ENCODE results near the gene ASCC1. TPM values are rescaled to one million over a fixed set of nuclear protein-coding genes. Genes with fewer than 3 reads are reported as not detected.

ASCC1 gene
- total and polyA plus RNA-seq, 2 of the 13 experiments (the other 11 are each of a cell fraction or from before 2014, with no cell fraction given), result 21.6 to 30.1 TPM

DNA sequence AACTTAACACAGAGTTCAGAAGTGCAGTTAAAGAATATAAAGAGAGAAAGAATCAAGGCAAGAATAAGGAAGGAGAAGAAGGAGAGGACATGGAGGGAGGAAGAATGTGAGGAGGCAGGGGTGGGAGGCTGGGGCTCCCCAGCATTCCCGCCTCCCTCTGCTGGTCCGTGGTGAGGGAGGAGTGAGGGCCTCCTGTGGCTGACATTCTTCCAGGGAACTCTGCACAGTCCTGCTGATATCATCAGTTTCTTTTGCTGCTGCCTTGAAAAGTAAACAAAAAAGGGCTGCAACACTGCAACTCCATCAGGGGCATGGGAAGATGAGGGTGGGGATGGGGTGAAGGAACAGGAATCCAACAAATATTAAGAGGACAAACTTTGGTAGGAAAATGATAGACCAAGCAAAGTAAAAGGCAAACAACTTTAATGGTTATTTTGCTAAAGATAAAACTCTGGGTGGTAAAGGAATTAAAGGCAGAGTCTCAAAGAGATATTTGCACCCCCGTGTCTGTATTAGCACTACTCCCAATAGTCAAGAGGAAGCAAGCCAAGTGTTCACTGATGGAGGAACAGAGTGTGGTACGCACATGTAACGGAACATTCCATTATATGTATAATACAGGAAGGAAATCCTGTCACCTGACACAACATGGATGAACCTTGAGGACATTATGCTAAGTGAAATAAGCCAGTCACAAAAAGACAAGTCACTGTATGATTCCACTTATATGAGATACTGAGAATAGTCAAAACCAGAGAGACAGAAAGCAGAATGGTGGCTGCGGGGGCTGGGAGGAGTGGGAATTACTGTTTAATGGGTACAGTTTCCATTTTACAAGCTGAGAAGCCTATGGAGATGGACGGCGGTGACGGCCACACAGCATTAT is 119.7 kb downstream of the ASCC1 start (continued):
- TF ChIP-seq AHR (CRISPR knock-in tag; IDR thresholded peaks at IDR 0.05), result no peak
- no peak for TF ChIP-seq THAP7 (CRISPR knock-in tag; IDR thresholded peaks at IDR 0.05)
- TF ChIP-seq ZMYM2 (CRISPR knock-in tag; IDR thresholded peaks at IDR 0.05), result no peak
- TF ChIP-seq HHEX (CRISPR knock-in tag; IDR thresholded peaks at IDR 0.05), result no peak
- no peak for TF ChIP-seq ZNF549 (CRISPR knock-in tag; IDR thresholded peaks at IDR 0.05)
- TF ChIP-seq, protein P1, sequence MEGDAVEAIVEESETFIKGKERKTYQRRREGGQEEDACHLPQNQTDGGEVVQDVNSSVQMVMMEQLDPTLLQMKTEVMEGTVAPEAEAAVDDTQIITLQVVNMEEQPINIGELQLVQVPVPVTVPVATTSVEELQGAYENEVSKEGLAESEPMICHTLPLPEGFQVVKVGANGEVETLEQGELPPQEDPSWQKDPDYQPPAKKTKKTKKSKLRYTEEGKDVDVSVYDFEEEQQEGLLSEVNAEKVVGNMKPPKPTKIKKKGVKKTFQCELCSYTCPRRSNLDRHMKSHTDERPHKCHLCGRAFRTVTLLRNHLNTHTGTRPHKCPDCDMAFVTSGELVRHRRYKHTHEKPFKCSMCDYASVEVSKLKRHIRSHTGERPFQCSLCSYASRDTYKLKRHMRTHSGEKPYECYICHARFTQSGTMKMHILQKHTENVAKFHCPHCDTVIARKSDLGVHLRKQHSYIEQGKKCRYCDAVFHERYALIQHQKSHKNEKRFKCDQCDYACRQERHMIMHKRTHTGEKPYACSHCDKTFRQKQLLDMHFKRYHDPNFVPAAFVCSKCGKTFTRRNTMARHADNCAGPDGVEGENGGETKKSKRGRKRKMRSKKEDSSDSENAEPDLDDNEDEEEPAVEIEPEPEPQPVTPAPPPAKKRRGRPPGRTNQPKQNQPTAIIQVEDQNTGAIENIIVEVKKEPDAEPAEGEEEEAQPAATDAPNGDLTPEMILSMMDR (CRISPR knock-in tag; IDR thresholded peaks at IDR 0.05), result peak; percentile 58
- no peak for TF ChIP-seq ZNF878 (CRISPR knock-in tag; IDR thresholded peaks at IDR 0.05)
- no peak; the same call in 1 of the 2 replicates for TF ChIP-seq ZNF331 (CRISPR knock-in tag; IDR thresholded peaks at IDR 0.05)
- TF ChIP-seq SOX5 (CRISPR knock-in tag; IDR thresholded peaks at IDR 0.05; ENCODE audit: borderline replicate concordance), result peak; percentile 30; the same call in 1 of the 2 replicates
- no peak for TF ChIP-seq ZBTB7A (CRISPR knock-in tag; IDR thresholded peaks at IDR 0.05)
- TF ChIP-seq ZNF362 (CRISPR knock-in tag; IDR thresholded peaks at IDR 0.05; ENCODE audit: borderline replicate concordance), result no peak
- TF ChIP-seq, protein P2, sequence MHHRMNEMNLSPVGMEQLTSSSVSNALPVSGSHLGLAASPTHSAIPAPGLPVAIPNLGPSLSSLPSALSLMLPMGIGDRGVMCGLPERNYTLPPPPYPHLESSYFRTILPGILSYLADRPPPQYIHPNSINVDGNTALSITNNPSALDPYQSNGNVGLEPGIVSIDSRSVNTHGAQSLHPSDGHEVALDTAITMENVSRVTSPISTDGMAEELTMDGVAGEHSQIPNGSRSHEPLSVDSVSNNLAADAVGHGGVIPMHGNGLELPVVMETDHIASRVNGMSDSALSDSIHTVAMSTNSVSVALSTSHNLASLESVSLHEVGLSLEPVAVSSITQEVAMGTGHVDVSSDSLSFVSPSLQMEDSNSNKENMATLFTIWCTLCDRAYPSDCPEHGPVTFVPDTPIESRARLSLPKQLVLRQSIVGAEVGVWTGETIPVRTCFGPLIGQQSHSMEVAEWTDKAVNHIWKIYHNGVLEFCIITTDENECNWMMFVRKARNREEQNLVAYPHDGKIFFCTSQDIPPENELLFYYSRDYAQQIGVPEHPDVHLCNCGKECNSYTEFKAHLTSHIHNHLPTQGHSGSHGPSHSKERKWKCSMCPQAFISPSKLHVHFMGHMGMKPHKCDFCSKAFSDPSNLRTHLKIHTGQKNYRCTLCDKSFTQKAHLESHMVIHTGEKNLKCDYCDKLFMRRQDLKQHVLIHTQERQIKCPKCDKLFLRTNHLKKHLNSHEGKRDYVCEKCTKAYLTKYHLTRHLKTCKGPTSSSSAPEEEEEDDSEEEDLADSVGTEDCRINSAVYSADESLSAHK (CRISPR knock-in tag; IDR thresholded peaks at IDR 0.05; ENCODE audit: borderline replicate concordance), result no peak
- no peak for TF ChIP-seq HOXA9 (CRISPR knock-in tag; IDR thresholded peaks at IDR 0.05; ENCODE audit: borderline replicate concordance)
- TF ChIP-seq, protein P3, sequence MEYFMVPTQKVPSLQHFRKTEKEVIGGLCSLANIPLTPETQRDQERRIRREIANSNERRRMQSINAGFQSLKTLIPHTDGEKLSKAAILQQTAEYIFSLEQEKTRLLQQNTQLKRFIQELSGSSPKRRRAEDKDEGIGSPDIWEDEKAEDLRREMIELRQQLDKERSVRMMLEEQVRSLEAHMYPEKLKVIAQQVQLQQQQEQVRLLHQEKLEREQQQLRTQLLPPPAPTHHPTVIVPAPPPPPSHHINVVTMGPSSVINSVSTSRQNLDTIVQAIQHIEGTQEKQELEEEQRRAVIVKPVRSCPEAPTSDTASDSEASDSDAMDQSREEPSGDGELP (IDR thresholded peaks at IDR 0.05; ENCODE audit: borderline replicate concordance, low read depth), result no peak
- no peak for TF ChIP-seq ZNF850 (CRISPR knock-in tag; conservative IDR thresholded peaks at IDR 0.05)
- 0 out of 2 replicates have a peak, but pooled peaks have one; percentile 23 for TF ChIP-seq ZFX (CRISPR knock-in tag; IDR thresholded peaks at IDR 0.05; ENCODE audit: low read depth)
- peak; percentile 29; the same call in 1 of the 2 replicates for TF ChIP-seq HNF4A (CRISPR knock-in tag; IDR thresholded peaks at IDR 0.05)
- no peak for TF ChIP-seq ARHGAP35 (CRISPR knock-in tag; IDR thresholded peaks at IDR 0.05; ENCODE audit: borderline replicate concordance)
- TF ChIP-seq ZNF841 (CRISPR knock-in tag; IDR thresholded peaks at IDR 0.05; ENCODE audit: borderline replicate concordance), result no peak
- TF ChIP-seq JDP2 (CRISPR knock-in tag; IDR thresholded peaks at IDR 0.05; ENCODE audit: borderline replicate concordance), result no peak
- no peak for TF ChIP-seq ATF1 (CRISPR knock-in tag; IDR thresholded peaks at IDR 0.05)
- peak; percentile 71; the same call in 1 of the 2 replicates for TF ChIP-seq ZNF292 (CRISPR knock-in tag; IDR thresholded peaks at IDR 0.05; ENCODE audit: borderline replicate concordance, low read depth)
- TF ChIP-seq FOSL2 (CRISPR knock-in tag; IDR thresholded peaks at IDR 0.05), result peak; percentile 34; the same call in 1 of the 2 replicates

Measured in HepG2 (cell line).